Body of pancreas (tissue), 4 donors: Measurements from ENCODE around the gene ADRA1B.

ENCODE experiments used
- CTCF ChIP-seq, 7 experiments: fragments of 450-650 bp in 4 of 7; fragments of 200-600 bp in 3 of 7; sonication (generic) in 3 of 7; IDR thresholded peaks; one replicate each; pipeline ENCODE4 v1.5.1; 2016 to 2019; ENCODE audit warnings: antibody characterized with exemption in 7 of 7
- POLR2A ChIP-seq, 3 donors: fragments of 450-650 bp; IDR thresholded peaks; one replicate each; pipeline ENCODE4 v1.6.1; 2016; ENCODE audit warnings: antibody characterized with exemption in 3 of 3, mild to moderate bottlenecking in 2 of 3

- TF ChIP-seq CTCF (IDR thresholded peaks at IDR 0.05): no peak
- no peak for TF ChIP-seq POLR2A (IDR thresholded peaks at IDR 0.05)
Measured at GRCh38 chr5:159874263-159874662, 42.0 kb upstream of the ADRA1B start.
